ENCODE results near the gene PXDN.

The PXDN gene

GRCh38 chr2:1748176-1748740 lies 3.9 kb upstream of the PXDN start:
- DNase-seq (ENCODE audit: low read depth), result no peak
- TF ChIP-seq CTCF (conservative IDR thresholded peaks at IDR 0.05; ENCODE audit: low read depth, low read length), result no peak

GRCh38 chr2:1747065-1747941 lies 3.0 kb upstream of the PXDN start:
- DNase-seq (ENCODE audit: low read depth), result no peak
- no peak for TF ChIP-seq CTCF (conservative IDR thresholded peaks at IDR 0.05; ENCODE audit: low read depth, low read length)
- H3K4me3 ChIP-seq (ENCODE audit: low read depth, low read length), result no peak overlapping the region

More at GRCh38 chr2:1748176-1748740, 3.9 kb upstream of the PXDN start:
- H3K4me3 ChIP-seq (ENCODE audit: low read depth, low read length), result no peak overlapping the region

GRCh38 chr2:1746174-1747064 lies 2.1 kb upstream of the PXDN start:
- no peak for DNase-seq (ENCODE audit: low read depth)
- H3K4me3 ChIP-seq (ENCODE audit: low read depth, low read length), result no peak overlapping the region
- no peak for TF ChIP-seq CTCF (conservative IDR thresholded peaks at IDR 0.05; ENCODE audit: low read depth, low read length)

GRCh38 chr2:1745171-1746023 lies 1.1 kb upstream of the PXDN start:
- peak overlapping the region; percentile 77 for H3K4me3 ChIP-seq (ENCODE audit: low read depth, low read length)

GRCh38 chr2:1744151-1744445 lies 217 bp downstream of the PXDN start:
- DNase-seq (ENCODE audit: low read depth), result no peak
- TF ChIP-seq CTCF (conservative IDR thresholded peaks at IDR 0.05; ENCODE audit: low read depth, low read length), result no peak
- H3K4me3 ChIP-seq (ENCODE audit: low read depth, low read length), result peak overlapping the region; percentile 77

More at GRCh38 chr2:1745171-1746023, 1.1 kb upstream of the PXDN start:
- no peak for DNase-seq (ENCODE audit: low read depth)
- TF ChIP-seq CTCF (conservative IDR thresholded peaks at IDR 0.05; ENCODE audit: low read depth, low read length), result no peak

GRCh38 chr2:1743396-1744150 lies 742 bp downstream of the PXDN start:
- DNase-seq (ENCODE audit: low read depth), result peak; percentile 69
- TF ChIP-seq CTCF (conservative IDR thresholded peaks at IDR 0.05; ENCODE audit: low read depth, low read length), result no peak
- H3K4me3 ChIP-seq (ENCODE audit: low read depth, low read length), result peak overlapping the region; percentile 77

All from choroid plexus epithelial cell (primary cell).